Activated CD8-positive, alpha-beta memory T cell treated with anti-CD3 and anti-CD28 coated beads for 48 hours (primary cell): ENCODE measurements around the gene SMIM29.
"Not testable (repeated sequence)": the region's sequence is repeated elsewhere in the genome, so short reads cannot be mapped to it uniquely, and the experiment has no call there.

Source experiments
- DNase-seq, 3 experiments: peaks; one replicate each; pipeline ENCODE4 v3.0.0-alpha.2; 2020; ENCODE audit warnings: low read depth in 2 of 3, low spot score in 2 of 3

Gene SMIM29

DNA sequence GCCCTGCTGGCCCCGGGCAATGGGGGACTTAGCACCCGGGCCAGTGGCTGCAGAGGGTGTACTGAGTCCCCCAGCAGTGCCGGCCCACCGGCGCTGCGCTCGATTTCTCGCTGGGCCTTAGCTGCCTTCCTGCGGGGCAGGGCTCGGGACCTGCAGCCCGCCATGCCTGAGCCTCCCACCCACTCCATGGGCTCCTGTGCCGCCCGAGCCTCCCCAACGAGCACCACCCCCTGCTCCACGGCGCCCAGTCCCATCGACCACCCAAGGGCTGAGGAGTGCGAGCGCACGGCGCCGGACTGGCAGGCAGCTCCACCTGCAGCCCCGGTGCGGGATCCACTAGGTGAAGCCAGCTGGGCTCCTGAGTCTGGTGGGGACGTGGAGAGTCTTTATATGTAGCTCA is 20.3 kb upstream of the SMIM29 start:
- not testable (repeated sequence) for DNase-seq

DNA sequence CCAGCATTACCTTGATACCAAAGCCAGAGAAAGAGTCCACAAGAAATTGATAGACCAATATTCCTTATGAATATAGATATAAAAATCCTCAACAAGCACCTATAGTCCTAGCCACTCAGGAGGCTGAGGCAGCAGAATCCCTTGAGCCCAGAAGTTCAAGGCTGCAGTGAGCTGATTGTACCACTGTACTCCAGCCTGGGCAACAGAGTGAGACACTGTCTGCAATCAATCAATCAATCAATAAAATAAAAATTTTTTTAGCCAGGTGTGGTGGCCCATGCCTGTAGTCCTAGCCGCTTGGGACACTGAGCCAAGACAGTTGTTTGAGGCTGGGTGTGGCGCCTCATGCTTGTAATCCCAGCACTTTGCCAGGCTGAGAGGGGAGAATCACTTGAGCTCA is 18.9 kb upstream of the SMIM29 start:
- no peak for DNase-seq

DNA sequence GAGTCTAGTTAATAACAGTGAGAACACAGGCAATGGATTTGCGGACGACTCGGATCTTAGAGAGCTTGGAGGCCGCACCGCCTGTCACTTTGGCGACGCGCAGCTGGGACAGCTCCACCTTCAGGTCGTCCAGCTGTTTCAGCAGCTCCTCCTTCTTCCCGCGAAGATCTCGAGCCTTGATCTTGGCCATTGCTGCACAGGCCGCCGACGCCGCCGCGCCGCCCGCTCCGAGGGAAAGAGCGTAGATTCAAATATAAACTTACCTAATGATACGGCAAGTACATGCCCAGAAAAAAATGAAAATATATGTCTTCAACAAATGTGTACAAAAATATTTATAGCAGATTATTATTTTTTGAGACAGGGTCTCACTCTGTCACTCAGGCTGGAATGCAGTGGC is 14.7 kb upstream of the SMIM29 start:
- DNase-seq, result not testable (repeated sequence)

DNA sequence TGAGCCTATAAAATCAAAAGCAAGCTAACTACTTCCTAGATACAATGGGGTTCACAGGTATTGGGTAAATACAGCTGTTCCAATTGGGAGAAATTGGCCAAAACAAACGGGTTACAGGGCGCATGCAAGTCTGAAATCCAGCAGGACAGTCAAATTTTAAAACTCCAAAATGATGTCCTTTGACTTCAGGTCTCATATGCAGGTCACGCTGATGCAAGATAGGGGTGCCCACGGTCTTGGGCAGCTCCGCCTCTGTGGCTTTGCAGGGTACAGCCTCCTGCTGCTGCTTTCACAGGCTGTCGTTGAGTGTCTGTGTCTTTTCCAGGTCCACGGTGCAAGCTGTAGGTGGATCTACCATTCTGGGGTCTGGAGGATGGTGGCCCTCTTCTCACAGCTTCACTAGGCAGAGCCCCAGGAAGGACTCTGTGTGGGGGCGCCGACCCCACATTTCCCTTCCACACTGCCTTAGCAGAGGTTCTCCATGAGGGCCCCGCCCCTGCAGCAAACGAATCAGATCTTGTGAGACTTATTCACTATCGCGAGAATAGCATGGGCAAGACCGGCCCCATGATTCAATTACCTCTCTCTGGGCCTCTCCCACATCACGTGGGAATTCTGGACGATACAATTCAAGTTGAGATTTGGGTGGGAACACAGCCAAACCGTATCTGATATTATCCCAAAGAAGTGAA is 11.9 kb upstream of the SMIM29 start:
- no peak for DNase-seq

DNA sequence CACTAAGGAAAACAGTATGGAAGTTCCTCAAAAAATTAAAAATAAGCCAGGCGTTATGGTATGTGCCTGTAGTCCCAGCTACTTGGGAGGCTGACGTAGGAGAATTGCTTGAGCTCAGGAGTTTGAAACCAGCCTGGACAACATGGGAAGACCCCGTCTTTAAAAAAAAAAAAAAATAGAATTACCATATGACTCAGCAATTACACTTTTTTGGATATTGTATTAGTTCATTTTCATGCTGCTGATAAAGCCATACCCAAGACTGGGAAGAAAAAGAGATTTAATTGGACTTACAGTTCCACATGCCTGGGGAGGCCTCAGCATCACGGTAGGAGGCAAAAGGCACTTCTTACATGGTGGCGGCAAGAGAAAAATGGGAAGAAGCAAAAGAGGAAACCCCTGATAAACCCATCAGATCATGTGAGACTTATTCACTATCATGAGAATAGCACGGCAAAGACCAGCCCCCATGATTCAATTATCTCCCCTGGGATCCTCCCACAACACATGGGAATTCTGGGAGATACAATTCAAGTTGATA is 10.8 kb upstream of the SMIM29 start:
- no peak for DNase-seq

DNA sequence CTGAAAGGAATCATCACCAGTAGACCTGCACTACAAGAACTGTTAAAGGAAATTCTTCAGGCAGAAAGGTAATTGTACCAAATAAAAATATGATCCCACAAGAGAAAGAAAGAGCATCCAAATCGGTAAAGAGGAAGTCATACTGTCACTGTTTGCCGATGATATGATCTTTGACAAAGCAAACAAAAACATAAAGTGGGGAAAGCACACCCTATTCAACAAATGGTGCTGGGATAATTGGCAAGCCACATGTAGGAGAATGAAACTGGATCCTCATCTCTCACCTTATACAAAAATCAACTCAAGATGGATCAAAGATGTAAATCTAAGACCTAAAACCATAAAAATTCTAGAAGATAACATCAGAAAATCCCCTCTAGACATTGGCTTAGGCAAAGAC is 3.6 kb upstream of the SMIM29 start:
- DNase-seq, result not testable (repeated sequence)

DNA sequence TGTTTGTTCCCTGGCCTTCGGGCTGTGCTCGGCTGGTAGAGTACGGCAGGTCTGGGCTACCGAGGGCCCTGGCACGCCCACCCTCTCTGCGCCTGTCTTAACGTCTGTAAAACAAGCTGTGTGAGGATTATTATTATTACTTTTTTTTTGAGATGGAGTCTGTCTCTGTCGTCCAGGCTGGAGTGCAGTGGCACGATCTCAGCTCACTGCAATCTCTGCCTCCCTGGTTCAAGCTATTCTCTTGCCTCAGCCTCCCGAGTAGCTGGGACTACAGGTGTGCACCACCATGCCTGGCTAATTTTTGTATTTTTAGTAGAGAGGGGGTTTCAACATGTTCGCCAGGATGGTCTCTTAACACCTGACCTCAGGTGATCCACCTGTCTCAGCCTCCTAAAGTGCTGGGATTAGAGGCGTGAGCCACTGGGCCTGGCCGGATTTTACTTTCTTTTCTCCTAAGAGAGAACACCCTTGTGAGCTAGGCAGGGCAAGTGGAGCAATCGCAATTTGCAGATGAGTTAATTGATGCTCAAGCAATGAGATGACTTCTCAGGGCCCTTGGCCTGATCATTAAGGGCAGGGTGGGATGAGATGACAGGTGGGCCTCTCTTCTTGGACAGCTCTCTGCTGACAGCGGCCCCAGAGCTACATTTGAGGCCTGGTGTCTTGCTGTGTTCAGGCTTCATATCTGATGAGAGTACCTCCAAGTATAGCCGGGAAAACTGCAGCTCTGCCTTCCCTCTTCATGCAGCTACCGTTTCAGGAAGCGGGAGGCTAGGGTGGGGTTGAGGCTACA is 859 bp upstream of the SMIM29 start:
- DNase-seq, result no peak

DNA sequence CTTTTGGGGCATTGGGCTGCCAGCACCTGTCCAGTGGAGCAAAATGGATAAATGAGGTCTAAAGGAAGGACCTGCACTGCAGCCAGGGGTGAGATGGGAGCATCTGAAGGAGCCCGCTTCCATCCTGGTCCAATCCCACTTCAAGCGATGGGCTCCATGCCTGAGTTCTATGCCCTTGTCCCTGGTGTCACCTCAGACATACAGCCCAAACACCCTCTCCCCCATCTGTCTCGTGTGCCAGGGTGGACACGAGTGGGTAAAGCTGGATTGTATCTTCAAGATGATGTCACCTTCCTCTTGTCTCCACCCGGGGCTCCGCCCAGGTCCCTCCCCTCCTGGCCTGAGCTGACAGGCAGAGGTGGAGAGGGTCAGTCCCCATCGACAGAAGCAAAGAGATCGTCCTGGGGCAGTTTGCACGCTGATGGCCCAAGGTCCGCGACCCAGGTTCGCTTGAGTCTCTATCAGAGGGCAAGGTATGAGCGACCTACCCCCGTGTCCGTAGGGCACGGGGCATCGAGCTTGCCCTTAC is 544 bp downstream of the SMIM29 start:
- no peak for DNase-seq

DNA sequence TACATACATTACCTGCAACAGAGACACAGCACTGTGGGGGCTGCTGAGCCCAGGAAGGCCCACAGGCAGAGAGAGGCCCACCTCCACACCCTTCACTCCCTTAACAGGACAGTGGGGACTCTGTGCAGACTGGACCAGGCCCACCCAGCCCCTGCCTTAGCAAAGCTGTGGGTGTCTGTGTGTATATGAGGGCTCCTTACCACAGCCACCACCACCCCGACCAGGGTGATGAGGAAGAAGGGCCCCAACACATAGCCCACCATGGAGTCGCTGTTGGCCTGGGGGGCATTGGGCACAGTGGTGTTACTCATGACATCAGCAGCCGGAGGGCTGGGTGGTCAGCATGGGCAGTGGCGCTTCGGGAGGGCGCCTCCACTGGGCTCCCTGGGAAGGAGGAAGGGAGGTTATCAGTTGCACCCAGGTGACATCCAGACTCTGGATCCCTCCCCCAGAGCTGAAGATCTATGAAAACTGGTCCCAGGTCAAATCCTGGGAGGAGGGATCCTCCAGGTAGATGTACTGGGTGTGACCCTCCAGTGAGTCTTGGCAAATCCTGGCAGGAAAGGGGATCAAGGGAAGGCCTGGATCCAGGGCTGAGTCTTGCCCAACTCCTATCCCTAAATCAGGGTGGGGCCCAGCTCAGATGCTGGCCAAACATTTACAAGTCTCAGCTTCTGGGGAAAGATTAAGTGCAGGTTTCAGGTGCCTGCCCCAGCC is 1.2 kb downstream of the SMIM29 start:
- no peak for DNase-seq

DNA sequence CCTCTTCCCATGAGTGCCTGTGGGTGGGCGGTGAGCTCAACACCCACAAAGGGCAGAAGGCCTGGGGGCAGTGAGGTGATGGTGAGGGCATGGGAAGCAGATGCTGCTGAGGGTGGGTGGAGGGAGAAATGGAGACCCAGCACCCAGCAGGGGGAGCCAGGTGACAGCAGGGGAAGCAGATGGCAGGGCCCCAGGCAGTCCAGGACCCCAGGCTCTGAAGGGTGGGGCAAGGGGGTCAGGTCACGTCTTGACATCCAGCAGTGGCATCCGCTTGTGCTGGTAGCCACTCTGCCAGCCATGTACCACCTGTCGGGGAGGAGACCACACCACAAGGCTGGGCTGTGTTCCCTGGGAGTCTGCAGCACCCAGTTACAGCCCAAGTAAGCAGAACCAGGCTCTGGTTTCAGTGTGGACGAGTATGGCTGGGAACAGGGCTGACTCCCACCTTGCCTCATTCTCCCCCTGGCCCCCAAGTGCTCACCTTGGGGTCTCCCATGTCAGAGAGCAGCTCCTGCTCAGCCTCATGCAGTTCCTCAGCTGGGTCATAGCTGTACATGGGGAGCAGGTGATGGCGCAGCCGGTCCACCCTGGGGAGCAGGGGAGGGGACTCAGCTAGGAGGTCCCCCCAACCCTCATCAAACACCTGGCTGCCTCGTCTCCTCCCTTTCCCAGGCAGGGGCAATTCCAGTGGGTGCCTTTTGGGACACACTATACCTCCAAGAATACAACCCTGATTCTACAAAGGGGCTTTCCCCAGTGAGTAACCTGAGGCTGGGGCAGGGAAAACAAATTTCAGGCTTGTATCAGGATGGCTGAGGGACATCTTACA is 2.0 kb downstream of the SMIM29 start:
- no peak for DNase-seq

DNA sequence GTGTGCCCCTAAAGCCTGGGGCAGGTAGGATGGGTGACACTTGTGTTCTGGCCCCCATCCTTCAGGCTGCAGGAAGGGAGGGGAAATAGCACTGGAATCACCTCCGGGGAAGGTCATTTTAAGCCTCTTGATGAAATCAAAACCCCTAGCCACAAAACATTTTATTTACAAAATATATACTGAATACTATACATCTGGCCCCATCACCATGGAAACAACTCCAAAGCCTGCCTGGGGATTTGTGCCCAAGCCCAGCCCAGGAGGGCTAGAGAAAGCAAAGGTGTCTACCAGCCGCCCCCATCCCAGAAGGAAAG is 2.6 kb downstream of the SMIM29 start:
- no peak for DNase-seq

DNA sequence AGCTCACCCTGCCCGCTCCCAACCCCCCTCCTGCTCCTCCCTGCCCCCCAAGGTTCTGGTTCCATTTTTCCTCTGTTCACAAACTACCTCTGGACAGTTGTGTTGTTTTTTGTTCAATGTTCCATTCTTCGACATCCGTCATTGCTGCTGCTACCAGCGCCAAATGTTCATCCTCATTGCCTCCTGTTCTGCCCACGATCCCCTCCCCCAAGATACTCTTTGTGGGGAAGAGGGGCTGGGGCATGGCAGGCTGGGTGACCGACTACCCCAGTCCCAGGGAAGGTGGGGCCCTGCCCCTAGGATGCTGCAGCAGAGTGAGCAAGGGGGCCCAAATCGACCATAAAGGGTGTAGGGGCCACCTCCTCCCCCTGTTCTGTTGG is 3.1 kb downstream of the SMIM29 start:
- DNase-seq, result not testable (repeated sequence)

DNA sequence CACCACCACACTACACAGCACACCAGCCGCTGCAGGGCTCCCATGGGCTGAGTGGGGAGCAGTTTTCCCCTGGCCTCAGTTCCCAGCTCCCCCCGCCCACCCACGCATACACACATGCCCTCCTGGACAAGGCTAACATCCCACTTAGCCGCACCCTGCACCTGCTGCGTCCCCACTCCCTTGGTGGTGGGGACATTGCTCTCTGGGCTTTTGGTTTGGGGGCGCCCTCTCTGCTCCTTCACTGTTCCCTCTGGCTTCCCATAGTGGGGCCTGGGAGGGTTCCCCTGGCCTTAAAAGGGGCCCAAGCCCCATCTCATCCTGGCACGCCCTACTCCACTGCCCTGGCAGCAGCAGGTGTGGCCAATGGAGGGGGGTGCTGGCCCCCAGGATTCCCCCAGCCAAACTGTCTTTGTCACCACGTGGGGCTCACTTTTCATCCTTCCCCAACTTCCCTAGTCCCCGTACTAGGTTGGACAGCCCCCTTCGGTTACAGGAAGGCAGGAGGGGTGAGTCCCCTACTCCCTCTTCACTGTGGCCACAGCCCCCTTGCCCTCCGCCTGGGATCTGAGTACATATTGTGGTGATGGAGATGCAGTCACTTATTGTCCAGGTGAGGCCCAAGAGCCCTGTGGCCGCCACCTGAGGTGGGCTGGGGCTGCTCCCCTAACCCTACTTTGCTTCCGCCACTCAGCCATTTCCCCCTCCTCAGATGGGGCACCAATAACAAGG is 3.6 kb downstream of the SMIM29 start:
- DNase-seq, result not testable (repeated sequence)

DNA sequence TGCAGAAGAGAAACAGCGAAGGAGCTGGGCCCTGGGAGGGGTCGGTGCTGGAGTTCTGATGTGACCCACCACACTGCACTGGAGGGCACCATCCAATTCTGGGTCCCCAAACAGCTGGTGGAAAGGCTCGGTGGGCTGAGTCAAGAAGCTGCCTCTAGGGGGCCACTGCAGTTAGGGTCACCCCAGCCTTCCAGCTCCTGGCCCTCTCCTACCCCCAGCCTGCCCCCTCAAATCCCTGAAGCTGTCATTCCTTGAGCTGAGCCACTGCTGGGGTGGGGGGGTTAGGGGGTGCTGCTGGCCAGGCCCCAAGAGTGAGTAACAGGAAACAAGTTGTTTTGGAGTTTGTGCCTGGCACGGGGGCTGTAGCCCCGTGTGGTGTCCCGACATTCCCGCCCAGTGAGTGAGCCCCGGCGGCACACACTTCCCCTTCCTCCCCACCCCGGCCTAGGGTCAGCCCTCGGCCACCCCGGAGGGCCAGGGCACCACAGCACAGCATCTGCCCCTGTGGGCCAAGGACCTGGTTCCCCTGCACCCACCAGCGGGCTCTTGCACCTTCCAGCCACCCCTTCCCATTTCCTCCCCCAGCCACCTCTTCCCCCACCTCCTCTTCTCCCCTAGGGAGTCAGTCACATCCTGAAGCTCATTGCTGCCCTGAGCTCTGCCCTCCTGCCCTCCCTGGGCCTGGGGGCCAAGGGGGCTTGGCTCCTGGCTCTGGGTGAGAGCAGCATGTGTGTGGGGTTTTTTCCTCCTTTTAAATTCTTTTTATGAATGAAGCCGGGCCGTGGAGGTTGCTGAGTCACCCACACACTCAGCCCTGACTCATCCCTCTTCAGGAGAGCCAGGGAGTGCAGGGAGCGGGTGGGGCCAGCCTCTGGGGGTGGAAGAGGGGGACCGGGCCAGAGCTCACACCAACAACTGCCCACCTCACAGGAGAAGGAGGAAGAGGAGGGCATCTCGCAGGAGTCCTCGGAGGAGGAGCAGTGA is 4.6 kb downstream of the SMIM29 start:
- DNase-seq, result no peak

DNA sequence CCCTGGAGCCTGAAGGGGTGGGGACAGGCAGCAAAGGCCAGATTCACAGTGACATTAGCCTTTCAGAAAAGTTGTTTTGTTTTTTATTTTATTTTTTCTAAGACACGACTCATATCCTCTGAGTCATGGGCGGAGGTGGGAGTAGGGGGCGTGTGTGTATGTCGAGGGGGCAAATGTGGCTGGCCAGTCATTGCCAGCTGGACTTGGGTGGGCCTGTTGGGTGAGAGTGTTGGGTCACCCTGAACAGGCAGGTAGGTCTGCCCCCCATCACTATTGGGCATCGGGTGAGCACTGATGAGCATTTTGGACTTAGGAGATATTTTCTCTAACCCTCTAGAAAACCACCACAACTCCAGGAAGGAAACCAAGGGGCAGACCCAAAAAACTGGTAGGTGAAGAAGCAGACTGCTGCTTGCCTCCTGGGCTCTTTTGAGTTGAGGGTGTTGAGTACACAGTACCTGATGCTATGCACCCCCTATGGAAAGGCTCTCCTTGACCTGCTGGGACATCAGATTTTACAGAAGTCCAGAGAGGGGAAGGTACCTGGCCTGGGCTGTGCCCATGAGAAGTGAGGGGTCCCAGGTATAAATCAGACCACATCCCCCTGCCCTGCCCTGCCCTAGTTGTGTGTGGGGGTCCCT is 5.6 kb downstream of the SMIM29 start:
- no peak for DNase-seq

DNA sequence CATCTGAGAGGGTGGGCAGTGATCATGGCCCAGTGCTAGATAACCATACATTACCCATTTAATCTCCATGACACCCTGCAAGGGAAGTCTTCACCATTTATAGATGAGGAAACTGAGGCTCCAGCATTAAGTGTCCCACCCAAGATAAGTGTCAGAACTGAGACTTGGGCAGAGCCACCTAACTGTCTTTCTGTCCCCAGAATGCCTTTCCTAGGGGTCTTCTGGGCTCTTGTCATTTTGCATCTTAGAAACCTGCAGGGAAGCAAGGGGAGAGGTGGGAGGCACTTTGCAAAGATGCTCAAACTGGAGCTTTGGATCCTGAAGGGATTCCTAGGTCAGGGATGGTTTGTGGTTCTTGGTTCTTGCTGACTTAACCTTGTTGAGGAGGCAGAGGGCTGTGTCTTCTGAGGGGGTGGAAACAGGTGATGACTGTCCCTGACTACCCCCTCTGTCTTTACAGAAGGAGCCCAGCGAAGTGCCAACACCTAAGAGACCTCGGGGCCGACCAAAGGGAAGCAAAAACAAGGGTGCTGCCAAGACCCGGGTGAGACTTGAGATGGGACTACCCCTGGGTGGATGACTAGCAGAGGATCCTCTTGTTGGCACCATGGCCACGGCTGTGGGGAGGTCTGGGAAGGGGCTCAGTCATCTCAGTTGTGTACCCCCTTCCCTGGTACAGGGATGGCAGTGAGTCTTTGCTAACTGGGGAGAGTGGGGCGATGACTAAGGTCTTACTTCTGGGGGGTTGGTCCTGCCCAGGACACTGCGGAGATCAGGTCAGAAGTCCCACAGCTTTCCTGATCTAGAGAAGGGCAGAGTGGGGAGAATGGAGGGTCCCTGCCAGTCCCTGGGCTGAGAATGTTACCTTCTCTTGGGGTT is 6.3 kb downstream of the SMIM29 start:
- no peak for DNase-seq

DNA sequence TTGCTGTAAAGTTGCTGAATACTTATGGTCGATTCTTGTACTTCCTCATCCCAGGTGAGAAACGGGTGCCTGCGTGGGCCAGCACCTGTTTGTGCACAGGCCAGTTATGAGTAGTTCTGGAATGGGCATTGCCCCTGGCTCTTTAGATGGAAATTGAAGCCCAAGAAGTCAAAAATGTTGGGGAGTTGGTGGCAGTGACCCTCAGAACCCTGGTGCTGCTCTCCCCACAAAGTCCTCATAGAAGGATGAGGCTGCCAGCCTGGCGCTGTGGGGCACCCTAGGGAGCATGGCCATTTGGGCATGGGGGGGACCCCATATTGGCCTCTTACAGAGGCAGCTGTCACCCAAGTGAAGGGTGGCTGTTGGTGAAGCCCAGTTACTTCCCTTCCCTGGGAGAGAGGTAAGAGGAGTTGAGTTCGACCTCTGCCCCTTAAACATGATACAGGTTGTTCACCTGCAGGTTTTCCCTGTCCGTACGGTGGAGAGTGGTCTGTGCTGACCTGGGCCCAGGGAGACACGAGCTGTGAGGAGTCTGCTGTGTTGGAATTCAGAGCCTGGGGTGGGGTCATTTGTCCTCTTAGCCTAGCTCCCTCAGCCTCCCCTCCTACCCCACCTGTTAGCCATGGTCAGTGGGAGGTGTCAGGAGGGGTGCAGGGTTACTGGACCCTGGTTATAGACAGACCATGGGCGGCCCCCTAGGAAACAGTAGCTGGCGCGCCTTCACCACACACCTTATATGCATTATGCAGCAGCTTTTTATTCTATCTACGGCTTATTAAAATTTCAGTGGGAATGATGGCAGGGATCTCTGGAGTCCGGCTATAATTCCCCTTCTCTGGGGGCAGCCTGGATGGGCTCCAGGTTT is 7.2 kb downstream of the SMIM29 start:
- no peak for DNase-seq
